Heart left ventricle (tissue), 13 donors: Measurements from ENCODE around the gene KPTN.

ENCODE experiments used
- POLR2A ChIP-seq, 2 donors: fragments of 450-650 bp; IDR thresholded peaks; one replicate each; pipeline ENCODE4 v1.6.1; 2017; ENCODE audit warnings: antibody characterized with exemption in 2 of 2, mild to moderate bottlenecking in 2 of 2, moderate library complexity in 2 of 2
- TF ChIP-seq, protein P1 (sequence below), 12 donors: fragments of 200-600 bp; sonication (generic) in 4 of 12; IDR thresholded peaks; one replicate each; pipeline versions ENCODE4 v1.5.0 to v1.8.0; 2018 to 2022; ENCODE audit warnings: antibody characterized with exemption in 12 of 12, mild to moderate bottlenecking in 5 of 12
- donor health status: ischemic (EF 13 %, LVEDD 7.1; RV severe dilation, severe dysfunction).
- donor health status: DM: no; HTN: yes; CAD: no.
- donor health status: DM: no; HTN: no; CAD: no.
- donor health status: ischemic (EF 25% LVEDD 6.9; RV normal size, moderate dysfunction).
- donor health status: ischemic (EF 25% LVEDD 5.7; RV mildly dilated, moderate dysfunction).
- donor health status: ischemic (EF 35%, LVEDD 5.7; RV mildly dilated, moderate dysfunction).
- donor health status: nonischemic (EF 11% LVEDD 7.7; RV severe dilation, severe dysfunction).
- donor health status: DM: yes; HTN: yes; CAD: no.
- donor health status: PGD.
- donor health status: ischemic (EF 29% LVEDD 5.4; RV normal size, mild dysfunction).
- donor health status: nonischemic (EF 23%, LVEDD 6.1; RV moderate dilation, normal function).

DNA sequence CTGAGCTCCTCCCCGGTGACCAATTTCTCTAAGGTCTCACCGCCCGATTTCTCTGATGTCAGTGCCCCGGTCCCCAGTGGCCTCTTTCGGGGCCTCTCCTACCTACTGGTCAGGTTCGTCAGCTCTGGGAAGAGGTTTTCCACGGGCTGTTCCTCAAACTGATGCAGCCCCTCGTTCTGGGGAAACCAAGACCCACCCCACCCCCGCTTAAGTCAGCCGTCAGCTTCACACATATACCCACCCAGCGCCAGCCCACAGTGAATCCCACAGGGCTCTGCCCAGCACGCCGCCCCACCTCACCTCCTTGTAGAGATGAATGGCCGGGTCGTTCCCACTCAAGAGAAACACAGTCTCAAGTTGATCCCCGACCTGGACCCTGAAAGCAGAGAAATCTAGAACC is 3.4 kb downstream of the KPTN start:
- no peak for TF ChIP-seq POLR2A (IDR thresholded peaks at IDR 0.05)
- TF ChIP-seq, protein P1, sequence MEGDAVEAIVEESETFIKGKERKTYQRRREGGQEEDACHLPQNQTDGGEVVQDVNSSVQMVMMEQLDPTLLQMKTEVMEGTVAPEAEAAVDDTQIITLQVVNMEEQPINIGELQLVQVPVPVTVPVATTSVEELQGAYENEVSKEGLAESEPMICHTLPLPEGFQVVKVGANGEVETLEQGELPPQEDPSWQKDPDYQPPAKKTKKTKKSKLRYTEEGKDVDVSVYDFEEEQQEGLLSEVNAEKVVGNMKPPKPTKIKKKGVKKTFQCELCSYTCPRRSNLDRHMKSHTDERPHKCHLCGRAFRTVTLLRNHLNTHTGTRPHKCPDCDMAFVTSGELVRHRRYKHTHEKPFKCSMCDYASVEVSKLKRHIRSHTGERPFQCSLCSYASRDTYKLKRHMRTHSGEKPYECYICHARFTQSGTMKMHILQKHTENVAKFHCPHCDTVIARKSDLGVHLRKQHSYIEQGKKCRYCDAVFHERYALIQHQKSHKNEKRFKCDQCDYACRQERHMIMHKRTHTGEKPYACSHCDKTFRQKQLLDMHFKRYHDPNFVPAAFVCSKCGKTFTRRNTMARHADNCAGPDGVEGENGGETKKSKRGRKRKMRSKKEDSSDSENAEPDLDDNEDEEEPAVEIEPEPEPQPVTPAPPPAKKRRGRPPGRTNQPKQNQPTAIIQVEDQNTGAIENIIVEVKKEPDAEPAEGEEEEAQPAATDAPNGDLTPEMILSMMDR (IDR thresholded peaks at IDR 0.05) = no peak
